ENCODE data around the gene NUP62.

NUP62 gene

DNA sequence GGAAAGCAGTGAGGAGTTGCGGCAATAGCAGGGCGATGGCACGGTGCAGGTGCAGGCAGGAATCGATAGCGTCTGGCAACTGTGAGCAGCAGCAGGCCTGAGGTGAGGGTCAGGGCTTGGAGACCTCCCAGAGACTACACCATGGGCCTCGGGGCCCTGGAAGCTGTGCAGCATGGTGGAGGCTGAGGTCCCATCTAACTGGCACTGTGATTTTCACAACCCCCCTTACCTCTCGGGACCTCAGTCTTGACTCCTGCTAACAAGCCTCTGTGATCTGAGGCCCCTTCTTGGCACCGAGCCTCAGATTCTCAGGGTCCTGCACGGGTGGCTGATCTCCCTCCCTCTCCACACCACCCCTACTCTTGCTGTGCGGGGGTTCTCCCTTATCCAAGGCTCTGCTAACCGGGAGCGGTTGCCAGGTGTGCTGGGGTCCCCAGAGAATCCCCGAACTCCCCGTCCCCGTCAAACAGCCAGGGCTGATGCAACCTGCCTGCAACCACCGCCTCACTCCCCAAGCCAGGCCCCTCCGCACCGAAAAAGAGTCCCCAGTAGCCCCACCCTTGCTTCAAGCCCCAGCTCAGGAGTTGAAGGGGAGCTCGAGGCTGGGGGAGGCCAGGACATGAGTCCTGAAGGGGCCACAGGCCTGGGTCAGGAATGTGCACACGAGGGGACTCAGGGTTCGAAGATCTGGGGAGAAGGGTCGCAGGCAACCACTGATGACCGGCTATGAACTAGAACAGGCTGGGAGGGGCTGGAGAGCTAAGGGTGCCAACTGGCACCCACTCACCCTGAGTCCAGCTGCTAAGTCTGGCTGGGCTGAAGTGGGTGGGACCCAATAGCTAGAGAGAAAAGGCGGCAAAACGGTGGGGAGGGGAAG lies 5.1 kb downstream of the NUP62 start:
- DNase-seq, result no peak

DNA sequence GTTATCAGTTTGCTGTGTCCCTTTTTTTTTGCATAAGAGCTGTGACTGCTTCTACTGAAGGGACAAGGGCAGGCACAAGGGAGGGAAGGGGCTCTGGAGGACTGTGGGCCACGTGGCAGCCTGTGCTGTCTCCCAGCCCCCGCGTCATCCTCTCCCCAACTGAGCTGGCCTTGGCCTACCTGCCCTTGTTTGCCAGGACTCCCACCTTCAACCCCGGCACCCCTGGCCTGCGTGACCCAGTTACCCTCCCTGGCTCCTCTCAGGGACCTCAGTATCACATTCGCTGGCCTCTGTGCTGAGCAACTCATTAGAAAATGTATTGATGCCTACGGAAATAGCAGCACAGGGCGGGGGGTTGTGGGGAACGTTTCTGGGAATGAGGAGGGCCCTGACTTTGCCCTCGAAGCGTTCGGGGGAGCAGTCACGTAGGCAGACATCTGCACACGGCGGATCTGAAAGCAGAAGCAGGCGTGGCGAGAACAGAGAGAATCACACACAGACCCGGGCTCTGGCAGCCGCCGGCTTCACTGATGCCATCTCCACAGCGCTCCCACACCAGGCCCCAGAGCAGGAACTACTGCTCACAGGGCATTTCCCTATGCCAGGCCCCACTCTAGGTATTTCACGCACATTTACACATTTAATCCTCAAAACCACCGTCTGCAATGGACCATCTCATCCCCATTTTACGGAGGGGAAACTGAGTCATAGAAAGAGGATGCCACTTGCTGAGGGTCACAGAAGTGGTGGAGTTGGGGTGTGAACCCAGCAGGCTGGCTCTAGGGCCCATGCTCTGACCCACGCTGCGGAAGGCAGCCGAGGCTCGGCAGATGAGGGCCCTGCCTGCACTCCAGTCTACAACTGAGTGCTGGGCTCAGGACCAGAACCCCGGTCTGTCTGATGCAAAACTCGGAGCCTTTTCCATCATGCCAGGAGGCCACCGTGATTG lies 6.0 kb downstream of the NUP62 start:
- DNase-seq, result no peak

DNA sequence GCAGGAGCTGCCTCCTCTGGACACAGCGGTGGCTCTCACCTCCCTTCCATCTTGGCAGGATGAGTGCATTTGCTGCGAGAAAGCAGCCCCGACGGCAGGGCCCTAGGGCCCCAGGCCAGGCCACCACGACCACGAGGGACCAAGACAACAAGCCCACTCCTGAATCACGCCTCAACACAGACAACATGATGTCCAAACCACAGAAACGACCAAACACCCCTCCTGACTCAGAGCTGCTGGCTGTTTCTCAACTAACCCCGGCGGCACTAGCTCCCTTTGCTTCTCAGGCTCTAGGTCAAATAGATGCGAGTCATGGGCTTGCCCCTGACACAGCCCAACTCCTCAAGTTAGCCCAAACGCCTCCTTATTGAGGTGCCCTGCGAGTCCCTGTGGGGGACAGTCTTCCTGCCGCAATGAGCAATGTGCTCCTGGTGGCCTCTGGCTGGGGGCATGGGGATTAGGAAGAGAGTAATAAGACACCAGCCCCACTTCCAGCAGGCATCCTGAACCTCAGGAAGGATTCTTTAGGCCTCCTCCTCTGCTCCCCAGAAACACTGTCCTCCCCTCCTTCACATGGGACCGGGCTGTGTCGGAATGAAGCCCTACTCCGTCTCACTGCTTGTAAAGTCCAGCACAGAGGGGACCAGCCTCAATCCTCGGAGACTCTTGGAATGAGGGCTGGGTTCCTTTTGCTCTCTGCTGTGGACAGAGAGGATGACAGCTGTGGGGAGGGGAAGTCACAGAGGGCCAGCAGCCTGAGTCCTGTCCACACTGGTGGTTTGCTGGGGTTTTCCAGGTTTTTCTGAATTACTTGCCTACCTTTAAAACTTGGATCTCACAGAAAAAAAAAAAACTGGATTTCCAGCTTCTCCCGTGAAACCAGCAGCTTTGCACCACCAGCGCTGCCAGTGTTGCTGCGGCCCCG lies 7.2 kb downstream of the NUP62 start:
- DNase-seq, result no peak

DNA sequence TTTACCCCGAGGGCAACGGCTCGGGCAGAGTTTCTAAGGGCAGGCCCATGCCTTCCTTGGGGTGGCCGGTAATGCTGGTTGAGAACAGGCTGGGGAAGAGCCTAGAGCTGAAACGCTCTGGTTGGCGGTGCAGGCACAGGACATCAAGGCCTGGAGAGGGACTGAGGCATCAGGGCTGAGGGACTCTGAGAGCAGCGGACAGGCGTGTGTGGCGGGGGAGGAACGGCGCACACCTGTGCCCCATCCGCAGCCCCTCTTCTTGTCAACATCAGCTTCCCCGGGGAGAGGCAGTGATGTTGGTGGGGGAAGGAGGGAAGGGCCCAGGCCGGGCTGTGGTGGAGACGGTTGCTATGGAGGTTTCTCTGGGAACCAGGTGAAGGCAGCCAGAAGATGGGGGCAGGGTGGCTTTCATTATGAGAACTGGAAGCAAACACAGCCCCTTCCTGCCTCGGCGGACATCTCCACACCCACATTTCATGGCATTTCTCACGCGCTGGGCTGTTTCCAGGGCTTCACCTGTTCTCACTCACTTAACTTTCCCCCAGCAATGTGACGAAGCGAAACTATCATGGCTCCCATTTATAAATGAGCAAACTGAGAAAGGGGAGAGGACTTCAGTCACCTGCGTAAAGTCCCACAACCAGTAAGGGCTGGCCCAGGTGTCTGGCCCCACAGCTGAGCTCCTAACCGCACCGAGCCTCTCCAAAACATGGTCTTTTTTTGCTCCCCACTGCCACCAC lies 8.5 kb downstream of the NUP62 start:
- DNase-seq, result no peak

DNA sequence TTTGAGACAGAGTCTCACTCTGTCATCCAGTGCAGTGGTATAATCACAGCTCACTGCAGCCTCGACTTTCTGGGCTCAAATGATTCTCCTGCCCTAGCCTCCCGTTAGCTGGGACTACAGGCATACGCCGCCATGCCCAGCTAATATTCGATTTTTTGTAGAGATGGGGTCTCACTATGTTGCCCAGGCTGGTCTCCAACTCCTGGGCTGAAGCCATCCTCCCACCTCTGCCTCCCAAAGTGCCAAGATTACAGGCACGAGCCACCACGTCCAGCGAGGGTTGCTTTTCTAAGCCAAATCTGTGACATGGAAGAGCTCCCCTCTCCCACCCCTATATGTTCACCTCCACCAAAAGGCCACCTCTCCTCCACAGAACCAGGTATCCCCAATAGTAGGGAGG lies 11.2 kb downstream of the NUP62 start:
- DNase-seq, result no peak

DNA sequence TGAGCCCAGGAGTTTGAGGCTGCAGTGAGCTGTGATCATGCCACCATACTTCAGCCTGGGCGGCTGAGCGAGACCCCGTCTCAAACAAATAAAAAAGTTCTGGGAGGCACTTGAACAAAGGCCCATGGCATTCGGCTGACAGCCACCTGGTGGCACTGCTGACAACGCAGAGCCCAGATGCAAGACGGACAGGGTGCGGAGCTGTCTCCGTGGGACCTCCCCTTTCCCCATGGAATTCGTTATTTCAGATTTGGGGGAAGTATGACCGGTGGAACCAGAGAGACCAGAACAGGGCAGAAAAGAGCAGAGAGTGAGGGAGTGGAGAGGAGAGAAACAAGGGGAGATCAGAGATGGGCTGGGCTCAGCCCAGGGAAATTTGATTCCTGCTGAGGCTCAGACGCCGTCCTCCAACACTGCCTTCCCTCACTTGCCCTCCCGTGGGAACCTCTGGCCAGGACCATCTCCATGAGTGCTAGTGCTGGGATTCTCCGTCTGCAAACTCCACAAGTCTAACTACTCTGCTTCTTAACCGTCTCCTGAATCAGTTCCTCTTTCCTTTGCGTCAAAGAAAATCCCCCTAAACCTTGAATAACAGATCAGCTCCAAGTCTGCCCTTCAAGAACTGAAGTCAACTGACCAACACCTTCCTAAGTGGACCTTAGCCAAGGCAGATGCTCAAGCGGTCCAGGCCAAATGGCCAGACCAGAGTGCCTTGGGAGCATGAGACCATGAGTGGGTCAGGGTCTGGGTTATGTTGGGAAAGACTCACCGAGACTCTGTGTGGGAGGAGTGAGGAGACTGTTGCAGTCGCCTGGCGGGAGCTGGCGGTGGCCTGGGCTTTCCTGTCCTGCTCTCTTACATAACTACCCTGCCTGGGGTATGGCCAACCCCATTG lies 12.2 kb downstream of the NUP62 start:
- DNase-seq, result no peak

DNA sequence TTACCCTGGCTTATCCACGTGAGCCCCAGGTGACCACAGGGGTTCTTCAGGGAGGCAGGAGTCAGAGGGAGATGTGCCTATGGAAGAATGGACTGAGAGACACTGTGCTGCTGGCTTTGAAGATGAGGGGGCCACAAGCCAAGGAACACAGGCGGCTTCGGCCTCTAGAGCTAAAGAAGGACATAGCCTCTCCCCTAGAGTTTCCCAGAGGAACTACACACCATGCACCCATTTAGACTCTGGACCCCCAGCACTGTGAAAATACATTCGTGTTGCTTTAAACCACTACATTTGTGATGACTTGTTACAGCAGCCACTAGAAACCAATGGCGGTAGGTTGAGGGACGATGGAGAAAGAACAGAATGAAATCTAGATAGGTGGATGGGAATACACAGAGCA lies 14.0 kb downstream of the NUP62 start:
- no peak for DNase-seq

DNA sequence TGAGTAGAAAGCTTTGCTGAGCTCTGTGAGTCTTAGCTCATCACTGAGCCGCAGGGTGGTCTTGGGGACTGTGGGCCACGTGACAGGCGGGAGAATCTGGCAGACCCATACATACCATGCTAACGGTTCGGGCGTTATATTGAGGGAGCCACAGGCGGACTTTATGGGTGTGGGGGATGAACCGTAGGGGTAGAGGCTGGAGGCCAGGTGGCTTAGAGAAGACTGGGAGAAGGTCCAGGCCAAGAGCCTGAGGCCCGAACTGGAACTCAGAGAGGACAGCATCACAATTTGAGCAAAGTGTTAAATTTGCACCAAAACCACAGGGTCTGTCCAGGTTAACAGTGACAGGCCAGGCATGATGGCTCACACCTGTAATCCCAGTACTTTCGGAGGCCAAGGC lies 15.6 kb downstream of the NUP62 start:
- DNase-seq, result no peak

DNA sequence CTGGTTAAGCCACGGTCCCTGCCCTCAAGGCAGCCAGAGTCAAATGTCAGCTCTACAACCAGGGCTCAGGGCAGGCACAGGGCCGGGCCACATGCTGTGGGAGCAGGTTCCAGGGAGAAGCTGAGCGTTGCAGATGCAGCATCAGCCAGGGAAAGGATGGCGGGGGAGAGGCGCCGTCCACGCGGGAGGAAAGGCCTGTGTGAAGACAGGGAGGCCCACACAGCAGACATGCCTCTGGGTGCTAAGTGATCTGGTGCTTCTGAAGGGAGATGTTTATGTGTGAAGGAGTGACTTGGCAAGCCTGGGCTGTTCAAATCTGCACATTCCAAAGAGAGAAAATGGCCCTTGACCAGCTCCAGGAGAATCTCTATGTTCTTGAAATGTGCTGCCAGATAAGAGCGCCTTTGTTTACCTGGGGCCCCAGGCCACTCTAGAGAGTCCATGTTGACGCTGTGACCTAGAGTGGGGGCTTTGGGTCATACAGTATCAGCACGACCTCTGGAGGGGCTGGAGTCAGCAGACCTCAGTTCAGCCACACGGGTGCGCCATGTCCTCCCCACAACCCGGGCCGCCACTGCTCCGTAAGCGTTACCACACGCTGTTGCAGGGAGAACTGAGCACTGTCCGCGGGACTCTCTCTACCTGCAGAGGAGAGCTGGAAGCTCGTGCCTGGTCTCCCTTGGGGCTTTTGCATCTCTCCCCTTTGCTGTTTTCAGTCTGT lies 16.2 kb downstream of the NUP62 start:
- DNase-seq, result no peak

DNA sequence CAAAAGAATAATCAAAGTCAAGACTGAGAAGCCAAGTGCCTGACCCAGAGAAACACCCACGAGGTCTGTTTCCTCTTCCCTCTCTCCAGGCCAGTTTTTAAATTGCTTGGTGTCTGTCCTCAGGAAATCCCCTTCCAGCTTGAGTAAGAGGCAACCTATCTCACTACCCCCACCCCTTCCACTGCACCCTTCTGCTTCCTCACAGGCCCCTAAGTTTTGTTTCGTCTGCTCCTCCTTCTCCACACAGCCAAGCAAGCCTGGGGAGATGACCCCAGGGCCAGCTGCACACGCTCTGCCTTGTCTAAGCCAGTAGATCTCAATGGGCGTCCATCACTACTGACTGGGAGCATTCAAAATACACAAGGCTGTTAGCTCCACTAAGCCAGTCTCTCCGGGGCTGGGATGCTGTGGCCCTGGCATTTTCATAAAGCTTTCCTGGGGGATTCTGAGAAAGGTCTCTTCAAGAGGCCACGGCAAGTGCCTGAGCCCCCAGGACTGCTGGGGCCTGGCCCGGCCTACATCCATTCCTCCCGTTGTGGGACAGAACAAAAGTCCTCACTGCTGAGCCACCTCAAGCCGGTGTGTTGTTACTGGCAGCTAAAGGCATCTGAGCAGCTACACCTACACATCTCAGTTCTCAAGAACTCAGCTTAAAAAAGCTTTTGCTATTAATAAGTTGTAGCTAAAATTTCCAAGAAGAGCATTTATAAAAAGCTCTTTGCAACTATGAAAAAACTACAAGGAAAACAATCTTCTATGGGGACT lies 17.7 kb downstream of the NUP62 start:
- no peak for DNase-seq

DNA sequence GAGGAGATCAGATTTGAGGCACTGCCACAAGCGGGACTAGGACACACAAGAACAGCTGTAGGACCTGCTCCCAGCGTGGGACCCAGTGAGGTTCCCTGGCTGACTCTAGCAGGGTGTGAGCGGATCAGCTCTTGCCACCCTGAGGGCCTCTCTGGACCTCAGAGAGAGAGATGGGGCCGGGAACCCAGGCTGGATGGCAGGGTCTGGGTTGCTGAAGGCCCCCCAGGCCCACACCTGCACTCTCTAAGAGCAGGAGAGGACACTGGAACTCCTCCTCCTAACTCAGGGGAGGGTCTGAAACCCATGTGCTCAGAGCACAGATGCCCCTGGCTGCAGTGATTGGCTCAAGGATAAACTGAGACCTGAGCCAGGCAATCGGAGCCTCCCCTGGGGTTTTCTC lies 19.1 kb downstream of the NUP62 start:
- no peak for DNase-seq

DNA sequence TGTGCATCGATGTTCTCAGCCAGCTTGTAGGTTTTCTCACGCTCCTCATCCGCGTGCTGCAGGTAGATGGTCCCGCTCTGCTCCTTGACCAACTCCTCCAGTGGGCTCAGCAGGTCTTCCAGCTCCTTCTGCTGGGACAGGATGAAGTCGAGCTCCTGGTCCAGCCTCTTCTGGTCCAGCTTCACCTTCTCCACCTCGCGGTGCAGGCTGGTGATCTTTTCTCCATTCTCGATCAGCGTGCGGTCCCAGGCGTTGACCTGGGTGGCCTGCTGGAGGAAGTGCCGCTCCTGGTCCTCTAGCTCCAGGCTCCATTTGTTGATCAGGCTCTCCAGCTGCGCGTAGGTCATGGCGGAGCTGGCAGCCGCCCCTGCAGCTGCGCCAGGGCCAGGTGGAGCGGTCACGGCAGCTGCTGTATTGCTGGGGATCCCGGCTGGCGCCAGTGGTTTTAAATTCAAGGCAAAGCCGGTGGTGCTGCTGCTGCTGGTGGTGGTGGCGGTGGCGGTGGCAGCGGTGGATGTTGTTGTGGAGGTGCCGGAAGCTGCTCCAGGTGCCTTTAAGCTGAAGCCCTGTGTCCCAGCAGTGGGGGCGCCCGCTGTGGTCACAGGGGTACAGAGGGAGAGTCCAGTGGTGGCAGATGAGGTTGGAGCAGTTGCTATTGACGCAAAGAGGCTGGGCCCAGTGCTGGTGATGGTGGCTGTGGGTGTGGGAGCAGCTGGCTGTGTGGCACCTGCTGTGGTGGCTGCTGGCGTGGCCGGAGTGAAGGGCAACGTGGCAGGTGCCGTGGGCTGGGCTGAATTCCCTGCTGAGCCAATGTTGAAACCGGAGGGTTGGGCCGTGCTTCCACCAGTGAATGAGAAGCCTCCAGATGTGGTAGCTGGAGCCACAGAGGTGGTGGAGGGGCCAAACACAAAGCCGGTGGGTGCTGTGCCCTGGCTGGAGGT lies 20.6 kb downstream of the NUP62 start:
- DNase-seq, result no peak

DNA sequence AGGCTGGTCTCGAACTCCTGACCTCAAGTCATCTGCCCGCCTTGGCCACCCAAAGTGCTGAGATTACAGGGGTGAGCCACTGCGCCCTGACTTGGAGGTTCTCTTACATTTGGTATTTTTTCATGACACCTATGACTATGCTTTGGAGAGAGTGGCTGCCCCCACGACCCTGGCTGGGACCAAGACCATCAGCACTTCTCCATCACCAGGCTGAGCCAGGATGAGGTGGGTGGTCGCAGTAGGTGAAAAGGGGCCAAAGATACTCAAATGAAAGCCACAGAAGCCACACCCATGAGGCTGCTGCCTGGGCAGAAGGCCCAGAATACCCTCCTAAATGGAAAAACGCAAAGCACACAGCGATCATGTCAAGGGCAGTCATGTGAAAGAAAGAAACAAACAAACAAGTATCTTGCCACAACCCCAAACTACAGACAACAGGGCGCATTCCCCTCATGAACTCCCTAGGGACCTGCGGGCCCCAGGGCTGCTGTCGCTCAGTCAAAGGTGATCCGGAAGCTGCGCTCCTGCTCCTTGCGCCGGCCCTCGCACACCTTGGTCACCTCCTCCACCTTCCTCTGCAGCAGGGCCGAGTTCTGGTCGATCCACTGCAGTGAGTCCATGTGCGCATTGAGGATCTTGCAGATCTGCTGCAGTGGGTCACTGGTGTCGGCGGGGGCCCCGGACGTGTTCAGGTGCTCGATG lies 21.4 kb downstream of the NUP62 start:
- DNase-seq, result no peak

DNA sequence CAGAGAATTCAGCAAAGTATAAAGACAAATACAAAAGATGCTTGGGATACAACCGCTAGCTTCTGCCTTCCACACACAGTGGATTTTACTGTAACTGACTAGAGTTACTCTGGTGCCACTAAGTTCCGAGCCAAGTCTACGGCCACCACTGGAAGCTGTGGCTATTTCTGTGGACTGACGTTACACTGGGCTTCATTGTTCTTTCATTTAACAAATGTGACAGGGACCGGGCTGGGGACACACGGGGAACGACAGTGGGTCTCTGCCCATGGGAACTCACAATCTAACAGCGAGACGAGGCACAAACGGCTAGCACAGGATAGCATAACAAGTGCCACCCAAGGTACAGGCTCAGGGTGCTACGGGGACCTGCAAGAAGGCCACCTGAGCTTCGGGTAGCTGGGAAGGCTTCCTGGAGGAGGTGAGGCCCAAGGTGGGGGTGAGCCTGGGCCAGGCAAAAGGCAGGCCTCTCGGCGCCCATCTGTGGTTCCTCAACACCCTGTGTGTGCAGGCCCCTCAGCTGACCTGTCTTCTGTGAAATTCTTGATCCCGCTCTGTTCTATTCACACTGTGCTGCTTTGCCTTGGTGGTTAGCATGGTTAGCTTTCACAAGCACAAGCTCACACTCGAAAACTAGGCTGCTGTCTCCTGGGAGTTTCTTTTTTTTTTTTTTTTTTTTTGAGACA lies 22.3 kb downstream of the NUP62 start:
- DNase-seq, result no peak

DNA sequence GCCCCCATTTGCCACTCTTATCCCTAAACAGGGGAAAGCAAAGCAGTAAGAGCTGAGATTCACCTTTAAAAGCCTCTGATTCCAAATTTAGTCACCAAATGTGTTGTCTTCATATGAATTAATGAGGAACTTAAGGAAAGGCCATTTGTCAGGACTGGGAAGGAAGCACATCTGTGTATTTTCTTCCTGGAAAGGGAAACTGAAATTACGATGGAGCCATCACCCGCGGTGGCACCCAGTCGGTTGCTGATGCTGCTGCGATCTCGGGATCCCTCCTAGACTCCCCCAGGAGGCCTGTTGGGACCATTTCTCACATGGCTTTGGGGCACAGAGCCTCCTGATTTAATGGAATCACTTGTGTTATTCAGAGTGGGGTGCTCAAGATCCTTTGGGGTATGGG lies 25.2 kb downstream of the NUP62 start:
- DNase-seq, result no peak

DNA sequence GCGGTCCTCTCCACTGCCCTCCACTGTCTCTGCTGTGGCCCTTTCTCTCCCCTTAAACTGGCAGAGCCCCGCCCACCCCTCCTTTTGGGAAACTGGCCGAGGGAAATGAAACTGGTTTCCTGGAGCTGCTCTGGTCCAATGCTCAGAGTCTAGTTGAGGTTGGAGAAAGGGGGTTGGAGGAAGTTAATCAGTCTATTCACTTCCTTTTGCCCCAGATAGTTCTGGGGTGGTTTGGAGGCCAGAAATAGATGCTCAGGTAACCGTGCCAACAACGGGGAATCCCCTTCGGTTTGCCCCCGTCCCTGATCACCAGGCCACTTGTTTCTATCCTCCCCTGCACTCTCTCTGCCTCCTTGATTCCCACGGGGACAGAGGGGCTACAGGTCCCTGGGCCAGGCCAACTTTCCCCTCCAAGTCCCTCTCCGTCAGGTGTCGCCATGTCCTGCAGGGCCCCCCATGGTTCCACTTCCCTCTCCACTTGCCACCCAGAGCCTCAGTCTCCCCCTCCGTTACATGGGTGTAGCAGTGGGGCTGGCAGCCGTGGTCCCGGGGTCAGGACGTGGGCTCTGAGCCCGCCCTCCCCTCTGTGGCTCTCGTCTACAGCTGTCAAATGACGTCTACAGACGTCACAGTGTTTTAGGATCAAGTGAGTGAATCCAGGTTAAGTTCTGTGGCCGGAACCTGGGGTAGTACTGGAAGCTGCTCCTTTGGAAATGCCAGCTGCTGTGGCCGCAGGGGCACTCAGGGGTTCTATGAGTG lies 32.3 kb downstream of the NUP62 start, which contains the start of gene IL4I1:
Gene IL4I1 (minus strand): TSS at position 25 of the 759 bp plus-strand sequence. CDS start 727 bp downstream, outside the sequence.
- peak; percentile 53 for DNase-seq

Data from SIG-M5 (cell line).